Keratinocyte (primary cell): ENCODE data around the gene GNB3. TPM values are rescaled to one million over a fixed set of nuclear protein-coding genes. Genes with fewer than 3 reads are reported as not detected.

Source experiments
- DNase-seq: peaks from one replicate; pipeline ENCODE4 v3.0.0-alpha.2; 2011; ENCODE audit warnings: low read depth, missing footprints, low spot score
- FAIRE-seq: peaks from 2 replicates; lab custom pipeline; 2011; peaks lifted over from hg19 to GRCh38; lab: Jason Lieb, UNC
- H2AFZ ChIP-seq: 2 replicates; pipeline ENCODE4 v1.6.0; 2012; ENCODE audit warnings: low read length, control low read depth, inconsistent platforms; ENCODE audit not compliant: control insufficient read depth
- H3K27ac ChIP-seq: 2 replicates; pipeline ENCODE4 v1.5.1; 2011; ENCODE audit warnings: low read length; ENCODE audit not compliant: control insufficient read depth, insufficient read depth
- H3K27me3 ChIP-seq: 3 replicates; pipeline ENCODE4 v1.6.0; 2011; ENCODE audit warnings: low read length; ENCODE audit not compliant: control insufficient read depth, insufficient read depth; ENCODE audit errors: extremely low read depth
- H3K36me3 ChIP-seq, 2 experiments: 2 replicates in 1 of 2; 3 replicates in 1 of 2; pipeline ENCODE4 v1.5.1; 2011; ENCODE audit warnings: low read length in 2 of 2, mild to moderate bottlenecking in 1 of 2; ENCODE audit not compliant: control insufficient read depth in 2 of 2, insufficient read depth in 2 of 2; ENCODE audit errors: extremely low read depth in 1 of 2
- H3K4me1 ChIP-seq: 3 replicates; pipeline ENCODE4 v1.5.1; 2011; ENCODE audit warnings: low read length; ENCODE audit not compliant: control insufficient read depth, insufficient read depth; ENCODE audit errors: extremely low read depth
- H3K4me2 ChIP-seq: 3 replicates; pipeline ENCODE4 v1.6.0; 2011; ENCODE audit warnings: low read depth, low read length; ENCODE audit not compliant: control insufficient read depth, insufficient read depth; ENCODE audit errors: extremely low read depth
- H3K4me3 ChIP-seq, 3 experiments: fragments of 200-600 bp in 1 of 3; sonication (generic) in 1 of 3; 2 replicates in 2 of 3; 3 replicates in 1 of 3; pipeline ENCODE4 v1.5.1; 2011 to 2016; ENCODE audit warnings: low read length in 3 of 3, mild to moderate bottlenecking in 3 of 3, control low read depth in 2 of 3, inconsistent platforms in 1 of 3, low read depth in 1 of 3, mixed read lengths in 1 of 3, mixed run types in 1 of 3, moderate library complexity in 1 of 3; ENCODE audit not compliant: control insufficient read depth in 2 of 3, insufficient read depth in 2 of 3; ENCODE audit errors: extremely low read depth in 1 of 3
- H3K79me2 ChIP-seq: 2 replicates; pipeline ENCODE4 v1.6.0; 2012; ENCODE audit warnings: low read length; ENCODE audit not compliant: control insufficient read depth, insufficient read depth
- H3K9ac ChIP-seq: 3 replicates; pipeline ENCODE4 v1.6.0; 2011; ENCODE audit warnings: low read length; ENCODE audit not compliant: control insufficient read depth, insufficient read depth; ENCODE audit errors: extremely low read depth
- H3K9me1 ChIP-seq: 3 replicates; pipeline ENCODE4 v1.6.0; 2011; ENCODE audit warnings: low read length; ENCODE audit not compliant: control insufficient read depth, insufficient read depth; ENCODE audit errors: extremely low read depth
- H3K9me3 ChIP-seq: 2 replicates; pipeline ENCODE4 v1.5.1; 2012; ENCODE audit warnings: low read depth, low read length; ENCODE audit not compliant: control insufficient read depth
- H4K20me1 ChIP-seq: 3 replicates; pipeline ENCODE4 v1.6.0; 2011; ENCODE audit warnings: low read length; ENCODE audit not compliant: control insufficient read depth, insufficient read depth; ENCODE audit errors: extremely low read depth
- EZH2 ChIP-seq: IDR thresholded peaks from one replicate; pipeline ENCODE4 v1.6.1; 2012; ENCODE audit warnings: inconsistent platforms, mild to moderate bottlenecking, low read length, moderate library complexity
- dilution Hi-C: fragments of 300-500 bp; cut with MboI; formaldehyde crosslinking; loops from one replicate; pipeline ENCODE4 v1.7.0; 2020; ENCODE audit warnings: low sequenced_read_pairs; ENCODE audit not compliant: extremely low pct_ligation_motif_present
- polyA plus RNA-seq, 5 experiments: library from polyadenylated mRNA; depleted of rRNA in 3 of 5; stranded (reverse) in 3 of 5; stranded (forward) in 1 of 5; unstranded in 1 of 5; fragments of >200 nt; gene quantifications; 1 replicate in 1 of 5; 2 replicates in 3 of 5; 3 replicates in 1 of 5; pipeline versions ENCODE4 v1.2.1 to v1.2.3, GENCODE V29; 2011 to 2012; ENCODE audit warnings: missing spikeins in 2 of 5, low read depth in 1 of 5, low replicate concordance in 1 of 5
- TF ChIP-seq, protein P1 (sequence below), 3 experiments: IDR thresholded peaks in 1 of 3; conservative IDR thresholded peaks in 1 of 3; optimal IDR thresholded peaks in 1 of 3; 2 replicates in 2 of 3; 3 replicates in 1 of 3; pipeline versions ENCODE3 to v1.5.1; 2011; ENCODE audit warnings: low read length in 3 of 3, mild to moderate bottlenecking in 3 of 3, moderate library complexity in 2 of 3, control low read depth in 1 of 3, inconsistent platforms in 1 of 3; ENCODE audit not compliant: insufficient read depth in 2 of 3; ENCODE audit errors: extremely low read depth in 1 of 3

GNB3 gene
- polyA plus RNA-seq, 1 donor (not counting 4 experiments of a cell fraction or from before 2014, with no cell fraction given) = 0.80 TPM

DNA sequence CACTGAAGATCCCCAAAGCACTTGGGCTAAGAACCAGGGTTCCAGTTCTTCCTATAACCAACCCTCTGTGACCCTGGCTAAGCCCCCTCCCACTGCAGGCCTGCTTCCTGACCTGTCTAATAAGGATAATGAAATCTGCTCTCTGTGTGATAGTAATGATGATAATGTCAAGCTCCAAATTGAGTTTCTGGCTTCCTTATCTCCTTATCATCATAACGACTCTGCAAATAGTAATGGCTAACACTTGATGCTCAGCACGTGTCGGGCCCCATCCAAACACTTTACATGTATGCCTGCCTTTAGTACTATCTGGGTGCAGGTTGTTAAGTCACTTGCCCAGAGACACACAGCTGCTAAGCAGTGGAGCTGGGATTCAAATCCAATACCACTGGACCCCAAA, 24.1 kb upstream of the GNB3 start:
- no peaks in the 10 kb centered on the region for H3K36me3 ChIP-seq
- no peaks in the 10 kb centered on the region for H3K79me2 ChIP-seq
- no peak overlapping the region for H3K27ac ChIP-seq
- no peak overlapping the region for H3K9ac ChIP-seq
- no peak overlapping the region for H2AFZ ChIP-seq
- dilution Hi-C loops = no loop called here
- DNase-seq (no peak), FAIRE-seq (no peak)
- H3K4me1 ChIP-seq = no peaks in the 10 kb centered on the region
- no peaks in the 10 kb centered on the region for H3K9me1 ChIP-seq
- H3K9me3 ChIP-seq = no peaks in the 10 kb centered on the region
- no peak overlapping the region for H3K4me3 ChIP-seq
- no peaks in the 10 kb centered on the region for H4K20me1 ChIP-seq
- no peak for TF ChIP-seq EZH2
- TF ChIP-seq, protein P1, sequence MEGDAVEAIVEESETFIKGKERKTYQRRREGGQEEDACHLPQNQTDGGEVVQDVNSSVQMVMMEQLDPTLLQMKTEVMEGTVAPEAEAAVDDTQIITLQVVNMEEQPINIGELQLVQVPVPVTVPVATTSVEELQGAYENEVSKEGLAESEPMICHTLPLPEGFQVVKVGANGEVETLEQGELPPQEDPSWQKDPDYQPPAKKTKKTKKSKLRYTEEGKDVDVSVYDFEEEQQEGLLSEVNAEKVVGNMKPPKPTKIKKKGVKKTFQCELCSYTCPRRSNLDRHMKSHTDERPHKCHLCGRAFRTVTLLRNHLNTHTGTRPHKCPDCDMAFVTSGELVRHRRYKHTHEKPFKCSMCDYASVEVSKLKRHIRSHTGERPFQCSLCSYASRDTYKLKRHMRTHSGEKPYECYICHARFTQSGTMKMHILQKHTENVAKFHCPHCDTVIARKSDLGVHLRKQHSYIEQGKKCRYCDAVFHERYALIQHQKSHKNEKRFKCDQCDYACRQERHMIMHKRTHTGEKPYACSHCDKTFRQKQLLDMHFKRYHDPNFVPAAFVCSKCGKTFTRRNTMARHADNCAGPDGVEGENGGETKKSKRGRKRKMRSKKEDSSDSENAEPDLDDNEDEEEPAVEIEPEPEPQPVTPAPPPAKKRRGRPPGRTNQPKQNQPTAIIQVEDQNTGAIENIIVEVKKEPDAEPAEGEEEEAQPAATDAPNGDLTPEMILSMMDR (optimal IDR thresholded peaks at IDR 0.05 in 1 of 3, IDR thresholded peaks at IDR 0.05 in 1 of 3, conservative IDR thresholded peaks at IDR 0.05 in 1 of 3; ENCODE audit: extremely low read depth in 1 of 3, insufficient read depth in 2 of 3, low read length in 3 of 3) = no peak
- H3K27me3 ChIP-seq = peaks cover 40% of the 10 kb centered on the region
- H3K4me2 ChIP-seq = no peak overlapping the region

DNA sequence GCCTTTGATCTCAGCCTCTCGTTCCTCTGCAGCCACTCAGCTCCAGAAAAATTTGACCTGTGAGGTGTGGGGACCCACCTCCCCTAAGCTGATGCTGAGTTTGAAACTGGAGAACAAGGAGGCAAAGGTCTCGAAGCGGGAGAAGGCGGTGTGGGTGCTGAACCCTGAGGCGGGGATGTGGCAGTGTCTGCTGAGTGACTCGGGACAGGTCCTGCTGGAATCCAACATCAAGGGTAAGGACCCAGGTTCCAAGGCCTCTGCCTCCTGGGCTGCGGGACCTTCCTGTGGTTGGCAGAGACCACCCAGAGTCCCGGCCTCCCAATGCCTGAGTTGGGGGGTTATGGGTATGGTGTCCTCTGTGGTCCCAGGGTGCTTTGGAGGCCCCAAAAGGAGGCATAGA, 23.6 kb upstream of the GNB3 start:
- H3K9me1 ChIP-seq = no peaks in the 10 kb centered on the region
- no peak overlapping the region for H2AFZ ChIP-seq
- dilution Hi-C loops = no loop called here
- H3K27me3 ChIP-seq = peaks cover 45% of the 10 kb centered on the region
- H3K9me3 ChIP-seq = no peaks in the 10 kb centered on the region
- no peak for FAIRE-seq
- TF ChIP-seq, protein P1 (optimal IDR thresholded peaks at IDR 0.05 in 1 of 3, IDR thresholded peaks at IDR 0.05 in 1 of 3, conservative IDR thresholded peaks at IDR 0.05 in 1 of 3; ENCODE audit: extremely low read depth in 1 of 3, insufficient read depth in 2 of 3, low read length in 3 of 3) = no peak
- no peak for TF ChIP-seq EZH2
- no peaks in the 10 kb centered on the region for H3K79me2 ChIP-seq
- H4K20me1 ChIP-seq = no peaks in the 10 kb centered on the region
- H3K9ac ChIP-seq = no peak overlapping the region
- no peak overlapping the region for H3K4me2 ChIP-seq
- no peak overlapping the region for H3K27ac ChIP-seq
- no peak for DNase-seq
- H3K4me3 ChIP-seq = no peak overlapping the region
- no peaks in the 10 kb centered on the region for H3K4me1 ChIP-seq
- H3K36me3 ChIP-seq = no peaks in the 10 kb centered on the region
